ENCODE results near the gene CHCT1.
"Not testable (repeated sequence)": the region's sequence is repeated elsewhere in the genome, so short reads cannot be mapped to it uniquely, and the experiment has no call there.

CHCT1 gene

GRCh38 chr17:60422162-60422665, at the start of gene CHCT1:
Gene CHCT1, plus strand, starts transcription at chr17:60422489. Its CDS starts 104 bp downstream, at chr17:60422593.
- DNase-seq (ENCODE audit: low spot score), result no peak

GRCh38 chr17:60372790-60373483, 49.4 kb upstream of the CHCT1 start:
- DNase-seq (ENCODE audit: low spot score), result peak; percentile 67

- not testable (repeated sequence) for DNase-seq (ENCODE audit: low spot score)
Measured at GRCh38 chr17:60378187-60378586, 44.1 kb upstream of the CHCT1 start.

- not testable (repeated sequence) for DNase-seq (ENCODE audit: low spot score)
Measured at GRCh38 chr17:60379461-60379860, 42.8 kb upstream of the CHCT1 start.

GRCh38 chr17:60381958-60382357, 40.3 kb upstream of the CHCT1 start:
- no peak for DNase-seq (ENCODE audit: low spot score)

GRCh38 chr17:60383379-60383778, 38.9 kb upstream of the CHCT1 start:
- no peak for DNase-seq (ENCODE audit: low spot score)

- DNase-seq (ENCODE audit: low spot score), result not testable (repeated sequence)
Measured at GRCh38 chr17:60384921-60385320, 37.4 kb upstream of the CHCT1 start.

- no peak for DNase-seq (ENCODE audit: low spot score)
Measured at GRCh38 chr17:60386147-60387058, 35.9 kb upstream of the CHCT1 start.

GRCh38 chr17:60387666-60388065, 34.6 kb upstream of the CHCT1 start:
- no peak for DNase-seq (ENCODE audit: low spot score)

- DNase-seq (ENCODE audit: low spot score), result no peak
Measured at GRCh38 chr17:60388742-60389141, 33.5 kb upstream of the CHCT1 start.

- peak; percentile 67 for DNase-seq (ENCODE audit: low spot score)
Measured at GRCh38 chr17:60390186-60390585, 32.1 kb upstream of the CHCT1 start.

GRCh38 chr17:60390925-60391470, 31.3 kb upstream of the CHCT1 start:
- no peak for DNase-seq (ENCODE audit: low spot score)

- DNase-seq (ENCODE audit: low spot score), result no peak
Measured at GRCh38 chr17:60391471-60392041, 30.7 kb upstream of the CHCT1 start.

GRCh38 chr17:60392042-60392844, 30.0 kb upstream of the CHCT1 start, which contains the start of gene USP32:
Gene USP32, minus strand, starts transcription at chr17:60392133. Its CDS starts 194 bp downstream, at chr17:60391939.
- DNase-seq (ENCODE audit: low spot score), result peak; percentile 96

GRCh38 chr17:60392845-60393702, 29.2 kb upstream of the CHCT1 start:
- no peak for DNase-seq (ENCODE audit: low spot score)

- DNase-seq (ENCODE audit: low spot score), result no peak
Measured at GRCh38 chr17:60393840-60394723, 28.2 kb upstream of the CHCT1 start.

- no peak for DNase-seq (ENCODE audit: low spot score)
Measured at GRCh38 chr17:60395508-60396065, 26.7 kb upstream of the CHCT1 start.

GRCh38 chr17:60396412-60396811, 25.9 kb upstream of the CHCT1 start:
- DNase-seq (ENCODE audit: low spot score), result no peak
